A549 (cell line): ENCODE data around the gene OBSL1.

Experiments
- HDAC2 ChIP-seq: fragments of 200-600 bp; sonication (generic); IDR thresholded peaks from 2 replicates; pipeline ENCODE4 v1.6.1; 2016
- HOXA7 ChIP-seq: fragments of 250-450 bp; sonication (Bioruptor Pico); IDR thresholded peaks from 2 replicates; pipeline ENCODE4 v1.5.0; 2020; ENCODE audit warnings: mild to moderate bottlenecking, moderate library complexity
- JUN ChIP-seq, 2 experiments: fragments of >200 bp; sonication (Bioruptor Twin); formaldehyde crosslinking; IDR thresholded peaks; 2 replicates in 1 of 2; 3 replicates in 1 of 2; pipeline ENCODE4 v1.6.1; 2016 to 2017
- NFE2L2 ChIP-seq: fragments of 150-350 bp; conservative IDR thresholded peaks from 2 replicates; pipeline ENCODE4 v1.6.1; 2014; ENCODE audit warnings: low read length
- POLR2A ChIP-seq: IDR thresholded peaks from 2 replicates; pipeline ENCODE4 v1.6.1; 2012; ENCODE audit warnings: mild to moderate bottlenecking, low read length
- RAD21 ChIP-seq, 2 experiments: fragments of >200 bp in 1 of 2; sonication (Bioruptor Twin) in 1 of 2; formaldehyde crosslinking in 1 of 2; IDR thresholded peaks in 1 of 2; conservative IDR thresholded peaks in 1 of 2; 2 replicates in 1 of 2; 3 replicates in 1 of 2; pipeline ENCODE4 v1.6.1; 2012 to 2018; ENCODE audit warnings: inconsistent platforms in 1 of 2
- RFX5 ChIP-seq: fragments of 450-650 bp; IDR thresholded peaks from 2 replicates; pipeline ENCODE4 v1.7.1; 2014; ENCODE audit warnings: antibody characterized with exemption, mild to moderate bottlenecking, moderate library complexity
- ZNF302 ChIP-seq: fragments of 250-450 bp; sonication (Bioruptor Pico); IDR thresholded peaks from 2 replicates; pipeline ENCODE4 v1.9.0; 2021; ENCODE audit warnings: inconsistent platforms, mild to moderate bottlenecking, moderate library complexity
- TF ChIP-seq, protein P1 (sequence below): fragments of >200 bp; sonication (Bioruptor Twin); formaldehyde crosslinking; IDR thresholded peaks from 3 replicates; pipeline ENCODE4 v1.5.1; 2016
- TF ChIP-seq, protein P2 (sequence below): fragments of 150-350 bp; IDR thresholded peaks from 2 replicates; pipeline ENCODE4 v1.6.1; 2014; ENCODE audit warnings: low read depth, mild to moderate bottlenecking, low read length
- TF ChIP-seq, protein P3 (sequence below): fragments of 200-600 bp; sonication (generic); IDR thresholded peaks from 2 replicates; pipeline ENCODE4 v1.6.1; 2016; ENCODE audit warnings: antibody characterized with exemption, mild to moderate bottlenecking, moderate library complexity

DNA sequence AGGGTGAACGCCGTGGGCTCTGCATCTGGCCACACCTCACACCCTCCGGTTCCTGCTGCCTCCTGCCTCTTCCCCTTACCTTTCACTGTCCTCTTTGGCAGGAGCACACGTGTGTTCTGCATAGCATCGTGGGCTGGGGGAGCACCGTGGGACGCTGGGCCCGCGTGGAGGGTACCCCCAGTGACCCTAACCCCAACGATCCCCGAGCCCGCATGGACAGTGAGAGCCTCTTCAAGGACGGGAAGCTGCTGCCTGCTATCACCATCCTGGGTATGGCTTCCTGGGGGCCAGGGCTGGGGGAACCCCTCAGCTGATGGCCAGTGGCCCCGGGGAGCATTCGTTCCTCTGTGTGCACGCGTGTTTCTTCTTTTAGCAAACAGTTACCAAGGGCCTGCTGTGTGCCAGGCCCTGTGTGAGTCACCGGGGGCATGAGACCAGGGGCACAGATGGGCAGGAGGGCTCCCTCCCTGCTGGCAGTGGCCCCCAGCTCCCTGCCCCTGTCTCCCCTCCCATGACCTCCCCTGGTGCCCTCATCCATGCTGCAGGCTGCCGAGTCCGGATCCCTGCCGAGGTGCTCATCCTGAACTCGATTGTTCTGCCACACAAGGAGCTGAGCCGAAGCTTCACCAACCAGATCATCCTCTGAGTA is 65.1 kb downstream of the OBSL1 start:
- TF ChIP-seq POLR2A (no peak), HOXA7 (CRISPR knock-in tag) (no peak), RFX5 (no peak), NFE2L2 (no peak), HDAC2 (no peak), JUN (IDR thresholded peaks at IDR 0.05) (no peak), RAD21 (conservative IDR thresholded peaks at IDR 0.05 in 1 of 2, IDR thresholded peaks at IDR 0.05 in 1 of 2) (no peak), ZNF302 (CRISPR knock-in tag) (no peak)
- TF ChIP-seq, protein P1, sequence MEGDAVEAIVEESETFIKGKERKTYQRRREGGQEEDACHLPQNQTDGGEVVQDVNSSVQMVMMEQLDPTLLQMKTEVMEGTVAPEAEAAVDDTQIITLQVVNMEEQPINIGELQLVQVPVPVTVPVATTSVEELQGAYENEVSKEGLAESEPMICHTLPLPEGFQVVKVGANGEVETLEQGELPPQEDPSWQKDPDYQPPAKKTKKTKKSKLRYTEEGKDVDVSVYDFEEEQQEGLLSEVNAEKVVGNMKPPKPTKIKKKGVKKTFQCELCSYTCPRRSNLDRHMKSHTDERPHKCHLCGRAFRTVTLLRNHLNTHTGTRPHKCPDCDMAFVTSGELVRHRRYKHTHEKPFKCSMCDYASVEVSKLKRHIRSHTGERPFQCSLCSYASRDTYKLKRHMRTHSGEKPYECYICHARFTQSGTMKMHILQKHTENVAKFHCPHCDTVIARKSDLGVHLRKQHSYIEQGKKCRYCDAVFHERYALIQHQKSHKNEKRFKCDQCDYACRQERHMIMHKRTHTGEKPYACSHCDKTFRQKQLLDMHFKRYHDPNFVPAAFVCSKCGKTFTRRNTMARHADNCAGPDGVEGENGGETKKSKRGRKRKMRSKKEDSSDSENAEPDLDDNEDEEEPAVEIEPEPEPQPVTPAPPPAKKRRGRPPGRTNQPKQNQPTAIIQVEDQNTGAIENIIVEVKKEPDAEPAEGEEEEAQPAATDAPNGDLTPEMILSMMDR: no peak
- TF ChIP-seq, protein P2, sequence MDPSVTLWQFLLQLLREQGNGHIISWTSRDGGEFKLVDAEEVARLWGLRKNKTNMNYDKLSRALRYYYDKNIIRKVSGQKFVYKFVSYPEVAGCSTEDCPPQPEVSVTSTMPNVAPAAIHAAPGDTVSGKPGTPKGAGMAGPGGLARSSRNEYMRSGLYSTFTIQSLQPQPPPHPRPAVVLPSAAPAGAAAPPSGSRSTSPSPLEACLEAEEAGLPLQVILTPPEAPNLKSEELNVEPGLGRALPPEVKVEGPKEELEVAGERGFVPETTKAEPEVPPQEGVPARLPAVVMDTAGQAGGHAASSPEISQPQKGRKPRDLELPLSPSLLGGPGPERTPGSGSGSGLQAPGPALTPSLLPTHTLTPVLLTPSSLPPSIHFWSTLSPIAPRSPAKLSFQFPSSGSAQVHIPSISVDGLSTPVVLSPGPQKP: no peak
- TF ChIP-seq, protein P3, sequence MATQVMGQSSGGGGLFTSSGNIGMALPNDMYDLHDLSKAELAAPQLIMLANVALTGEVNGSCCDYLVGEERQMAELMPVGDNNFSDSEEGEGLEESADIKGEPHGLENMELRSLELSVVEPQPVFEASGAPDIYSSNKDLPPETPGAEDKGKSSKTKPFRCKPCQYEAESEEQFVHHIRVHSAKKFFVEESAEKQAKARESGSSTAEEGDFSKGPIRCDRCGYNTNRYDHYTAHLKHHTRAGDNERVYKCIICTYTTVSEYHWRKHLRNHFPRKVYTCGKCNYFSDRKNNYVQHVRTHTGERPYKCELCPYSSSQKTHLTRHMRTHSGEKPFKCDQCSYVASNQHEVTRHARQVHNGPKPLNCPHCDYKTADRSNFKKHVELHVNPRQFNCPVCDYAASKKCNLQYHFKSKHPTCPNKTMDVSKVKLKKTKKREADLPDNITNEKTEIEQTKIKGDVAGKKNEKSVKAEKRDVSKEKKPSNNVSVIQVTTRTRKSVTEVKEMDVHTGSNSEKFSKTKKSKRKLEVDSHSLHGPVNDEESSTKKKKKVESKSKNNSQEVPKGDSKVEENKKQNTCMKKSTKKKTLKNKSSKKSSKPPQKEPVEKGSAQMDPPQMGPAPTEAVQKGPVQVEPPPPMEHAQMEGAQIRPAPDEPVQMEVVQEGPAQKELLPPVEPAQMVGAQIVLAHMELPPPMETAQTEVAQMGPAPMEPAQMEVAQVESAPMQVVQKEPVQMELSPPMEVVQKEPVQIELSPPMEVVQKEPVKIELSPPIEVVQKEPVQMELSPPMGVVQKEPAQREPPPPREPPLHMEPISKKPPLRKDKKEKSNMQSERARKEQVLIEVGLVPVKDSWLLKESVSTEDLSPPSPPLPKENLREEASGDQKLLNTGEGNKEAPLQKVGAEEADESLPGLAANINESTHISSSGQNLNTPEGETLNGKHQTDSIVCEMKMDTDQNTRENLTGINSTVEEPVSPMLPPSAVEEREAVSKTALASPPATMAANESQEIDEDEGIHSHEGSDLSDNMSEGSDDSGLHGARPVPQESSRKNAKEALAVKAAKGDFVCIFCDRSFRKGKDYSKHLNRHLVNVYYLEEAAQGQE: no peak
